HG02852 (cell line): ENCODE results near the gene GNL3L.
"Not testable (repeated sequence)": the region's sequence is repeated elsewhere in the genome, so short reads cannot be mapped to it uniquely, and the experiment has no call there.

ENCODE experiments used
- ATAC-seq: cut with Tn5 transposase; IDR thresholded peaks from one replicate; pipeline ENCODE4 v1.9.1; 2021; ENCODE audit warnings: mild to moderate bottlenecking, moderate library complexity; ENCODE audit not compliant: unreplicated experiment

The GNL3L gene

DNA sequence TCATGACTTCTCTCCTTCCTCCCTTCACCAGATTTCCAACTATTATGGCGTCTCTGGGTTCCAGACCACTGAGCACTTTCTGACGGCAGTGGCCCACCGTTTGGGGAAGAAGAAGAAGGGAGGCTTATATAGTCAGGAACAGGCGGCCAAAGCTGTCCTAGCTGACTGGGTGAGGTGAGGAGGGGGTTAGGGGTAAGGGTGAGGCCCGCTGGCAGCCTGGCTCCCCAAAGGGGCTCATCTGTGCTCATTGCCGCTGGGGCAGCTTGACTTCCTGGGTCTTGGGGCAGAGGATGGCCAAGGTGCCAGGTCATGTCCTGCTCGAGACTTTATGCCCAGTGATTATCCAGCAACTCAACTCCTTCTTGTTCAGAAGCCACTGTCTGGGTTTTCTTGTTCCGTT lies 21.8 kb downstream of the GNL3L start:
- no peak for ATAC-seq

DNA sequence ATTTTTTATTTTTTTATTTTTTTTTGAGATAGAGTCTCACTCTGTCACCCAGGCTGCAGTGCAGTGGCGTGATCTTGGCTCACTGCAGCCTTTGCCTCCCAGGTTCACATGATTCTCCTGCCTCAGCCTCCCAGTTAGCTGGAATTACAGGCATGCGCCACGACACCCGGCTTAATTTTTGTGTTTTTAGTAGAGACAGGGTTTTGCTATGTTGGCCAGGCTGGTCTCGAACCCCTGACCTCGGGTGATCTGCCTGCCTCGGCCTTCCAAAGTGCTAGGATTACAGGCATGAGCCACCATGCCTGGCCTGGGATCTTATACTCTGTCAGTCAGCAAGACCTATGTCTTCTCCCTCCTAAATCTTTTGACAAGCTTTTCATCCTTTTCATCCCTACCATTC lies 25.0 kb downstream of the GNL3L start:
- ATAC-seq, result not testable (repeated sequence)

DNA sequence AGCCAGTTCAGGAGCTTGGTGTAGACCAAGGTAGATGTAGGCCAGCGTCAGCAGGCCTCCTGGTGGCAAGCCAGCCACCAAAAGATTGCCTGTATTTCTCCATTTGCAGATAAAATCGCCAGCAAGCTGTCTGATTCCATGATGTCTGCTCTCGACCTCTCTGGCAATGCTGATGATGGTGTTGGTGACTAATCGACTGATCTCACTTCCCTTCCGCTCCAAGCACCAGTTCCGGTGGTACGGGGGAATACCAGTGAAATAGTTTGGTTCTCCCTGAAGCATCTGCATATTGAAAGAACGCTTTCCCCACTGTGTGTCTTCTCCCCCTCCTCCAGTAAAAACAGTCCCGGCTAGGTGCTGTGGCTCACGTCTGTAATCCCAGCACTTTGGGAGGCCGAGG lies 30.4 kb downstream of the GNL3L start:
- ATAC-seq, result no peak

DNA sequence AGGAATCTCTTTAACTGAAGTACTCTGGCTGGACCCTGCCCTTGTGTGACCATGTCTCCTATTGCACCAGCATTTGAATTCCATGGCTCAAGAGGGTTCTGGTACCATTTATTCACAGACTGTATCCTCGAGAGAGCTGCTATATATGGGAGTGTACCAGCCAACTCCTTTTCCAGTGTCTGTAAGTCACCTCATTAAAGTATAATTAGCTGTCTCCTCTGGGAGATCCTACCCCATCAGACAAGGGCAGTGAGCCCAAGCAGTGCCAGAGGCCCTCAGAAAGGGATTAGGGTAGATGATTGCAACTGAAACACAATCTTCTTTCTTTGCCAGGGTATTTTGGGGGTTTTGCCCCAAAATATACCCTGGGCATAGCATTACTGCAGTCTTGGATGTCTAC lies 31.6 kb downstream of the GNL3L start:
- ATAC-seq, result no peak

DNA sequence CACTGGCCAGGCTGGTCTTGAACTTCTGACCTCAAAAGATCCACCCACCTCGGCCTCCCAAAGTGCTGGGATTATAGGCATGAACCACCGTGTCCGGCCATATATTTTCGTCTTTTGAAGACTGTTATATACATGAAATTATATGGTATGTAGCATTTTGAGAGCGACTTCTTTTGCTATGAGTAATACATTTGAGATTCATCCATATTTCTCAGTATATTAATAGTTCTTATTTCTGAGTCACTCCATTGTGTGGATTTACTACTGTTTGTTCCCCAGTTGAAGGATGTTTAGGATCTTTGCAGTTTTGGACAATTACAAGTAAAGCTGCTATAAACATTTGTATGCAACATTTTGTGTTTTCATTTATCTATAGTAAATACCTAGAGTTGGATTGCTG lies 34.9 kb downstream of the GNL3L start:
- no peak for ATAC-seq

DNA sequence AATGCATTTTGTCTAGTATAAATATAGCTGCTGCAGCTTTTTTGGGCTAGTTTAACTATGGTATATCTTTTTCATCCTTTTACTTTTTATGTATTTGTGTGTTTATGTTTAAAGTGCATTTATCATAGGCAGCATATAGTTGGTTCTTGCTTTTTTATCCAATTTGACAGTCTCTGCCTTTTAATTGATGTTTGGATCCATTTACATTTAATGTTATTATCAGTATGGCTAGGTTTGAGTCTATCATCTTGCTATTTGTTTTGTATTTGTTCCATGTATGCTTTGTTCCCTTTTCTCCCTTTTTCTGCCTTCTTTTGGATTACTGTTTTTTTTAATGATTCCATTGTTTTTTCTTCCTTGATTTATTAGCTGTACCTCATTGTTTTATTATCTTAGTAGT lies 40.3 kb downstream of the GNL3L start:
- no peak for ATAC-seq

DNA sequence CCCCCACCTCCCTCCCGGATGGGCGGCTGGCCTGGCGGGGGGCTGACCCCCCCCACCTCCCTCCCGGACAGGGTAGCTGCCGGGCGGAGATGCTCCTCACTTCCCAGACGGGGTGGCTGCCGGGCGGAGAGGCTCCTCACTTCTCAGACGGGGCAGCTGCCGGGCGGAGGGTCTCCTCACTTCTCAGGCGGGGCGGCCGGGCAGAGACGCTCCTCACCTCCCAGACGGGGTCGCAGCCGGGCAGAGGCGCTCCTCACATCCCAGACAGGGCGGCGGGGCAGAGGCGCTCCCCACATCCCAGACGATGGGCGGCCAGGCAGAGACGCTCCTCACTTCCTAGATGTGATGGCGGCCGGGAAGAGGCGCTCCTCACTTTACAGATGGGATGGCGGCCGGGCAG lies 42.6 kb downstream of the GNL3L start:
- ATAC-seq, result not testable (repeated sequence)

DNA sequence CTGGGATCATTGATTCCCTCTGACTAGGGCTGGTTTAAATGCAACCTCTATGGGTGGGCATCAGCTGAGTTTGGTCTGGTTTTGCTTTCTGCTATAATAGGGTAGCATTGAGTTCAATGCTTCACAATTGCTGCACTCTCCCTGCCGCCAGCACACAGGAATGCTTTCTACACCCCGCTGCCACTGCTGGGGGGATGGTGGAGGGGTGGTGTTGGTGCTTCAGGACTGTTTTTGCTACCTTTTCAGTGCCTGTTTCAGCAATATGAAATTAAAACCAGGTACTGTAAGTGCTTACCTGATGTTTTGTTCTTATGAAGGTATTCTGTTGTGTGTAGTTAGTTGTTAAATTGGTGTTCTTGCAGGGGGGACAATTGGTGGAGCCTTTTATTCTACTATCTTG lies 67.7 kb downstream of the GNL3L start:
- no peak for ATAC-seq

DNA sequence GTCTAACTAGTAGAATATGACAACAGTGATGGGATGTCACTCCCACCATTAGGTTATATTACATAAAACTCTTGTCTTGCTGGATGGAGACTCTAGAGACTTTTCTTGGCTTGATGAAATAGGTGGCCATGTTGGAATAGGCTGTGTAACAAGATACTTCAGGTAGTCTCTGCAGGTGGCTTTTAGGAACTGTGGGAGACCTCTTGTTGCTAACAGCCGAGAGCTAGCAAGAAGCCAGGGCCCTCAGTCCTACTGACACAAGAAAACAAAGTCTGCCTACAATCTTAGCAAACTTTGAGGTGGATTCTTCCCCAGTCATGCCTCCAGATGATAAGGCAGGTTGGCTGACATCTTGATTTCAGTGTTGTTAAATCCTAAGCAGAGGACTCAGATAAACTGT lies 72.5 kb downstream of the GNL3L start:
- ATAC-seq, result no peak
